Measurements from ENCODE around the gene CREB3L1.
"Not testable (repeated sequence)": the region's sequence is repeated elsewhere in the genome, so short reads cannot be mapped to it uniquely, and the experiment has no call there.

Gene CREB3L1

DNA sequence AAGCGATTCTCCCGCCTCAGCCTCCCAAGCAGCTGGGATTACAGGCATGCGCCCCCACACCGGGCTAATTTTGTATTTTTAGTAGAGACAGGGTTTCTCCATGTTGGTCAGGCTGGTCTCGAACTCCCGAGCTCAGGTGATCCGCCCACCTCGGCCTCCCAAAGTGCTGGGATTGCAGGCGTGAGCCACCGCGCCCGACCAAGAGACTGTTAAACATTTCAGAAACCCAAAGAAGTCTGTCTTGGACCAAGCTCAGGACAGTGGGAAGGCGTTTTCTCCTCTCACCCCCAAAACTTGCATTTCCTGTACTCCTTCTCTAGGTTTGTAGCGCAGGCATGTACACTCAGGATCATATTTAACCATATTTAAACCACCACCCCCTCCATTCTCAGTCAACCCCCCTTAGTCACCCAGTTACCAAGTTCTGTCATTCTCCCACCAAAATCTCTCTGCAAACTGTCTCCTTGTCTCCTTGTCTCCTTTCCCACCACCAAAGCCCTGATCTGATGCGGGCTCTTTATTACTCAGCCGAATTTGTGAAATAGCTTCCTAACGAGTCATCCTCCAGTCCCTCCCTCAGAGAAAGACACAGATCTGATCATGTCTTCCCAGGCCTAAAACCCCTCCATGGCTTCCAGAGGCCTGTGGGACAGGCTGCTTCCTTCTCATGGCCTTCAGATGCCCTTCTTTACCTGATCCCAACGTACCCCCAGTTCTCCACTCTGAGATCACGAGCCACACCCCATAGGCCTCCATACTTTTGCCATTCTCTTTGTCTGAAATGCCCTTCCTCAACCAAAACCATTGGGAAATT is 29.0 kb upstream of the CREB3L1 start:
- no peak for DNase-seq (ENCODE audit: insufficient read length, low spot score)
- no peak for FAIRE-seq

GRCh38 chr11:46249103-46249937 is 28.1 kb upstream of the CREB3L1 start:
- DNase-seq (ENCODE audit: insufficient read length, low spot score) (no peak), FAIRE-seq (no peak)

DNA sequence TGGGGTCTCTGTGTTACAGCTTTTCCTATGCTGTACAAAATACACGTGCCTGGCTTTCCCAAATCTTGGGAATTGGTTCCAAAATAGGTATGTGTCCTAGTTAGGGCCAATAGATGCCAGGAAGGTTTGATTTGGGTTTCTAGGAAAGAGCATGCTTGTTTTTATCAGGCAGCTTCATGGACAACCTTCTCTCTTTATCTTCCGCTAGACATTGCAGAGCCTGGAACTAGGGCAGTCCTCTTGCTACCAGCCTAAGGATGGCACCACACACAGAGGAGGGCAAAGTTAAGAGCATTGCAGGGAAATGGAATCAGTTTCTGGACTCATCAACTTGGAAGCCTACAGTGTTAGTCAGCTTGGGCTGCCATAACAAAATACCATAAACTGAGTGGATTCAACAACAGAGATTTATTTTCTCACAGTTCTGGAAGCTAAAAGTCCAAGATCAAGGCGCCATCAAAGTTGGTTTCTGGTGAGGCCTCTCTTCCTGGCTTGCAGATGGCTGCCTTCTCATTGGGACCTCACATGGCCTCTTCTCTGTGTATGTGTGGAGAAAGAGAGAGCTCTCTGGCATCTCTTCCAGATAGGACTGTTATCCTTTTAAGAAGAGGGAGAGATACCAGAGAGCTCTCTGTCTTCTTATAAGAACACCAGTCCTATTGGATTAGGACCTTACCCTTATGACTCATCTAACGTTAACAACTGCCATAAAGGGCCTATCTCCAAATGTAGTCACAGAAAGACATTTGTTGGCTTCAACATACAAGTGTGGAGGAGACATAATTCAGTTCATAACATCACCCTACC is 27.3 kb upstream of the CREB3L1 start:
- DNase-seq (ENCODE audit: insufficient read length, low spot score), result no peak
- FAIRE-seq, result no peak

- no peak for DNase-seq (ENCODE audit: insufficient read length, low spot score)
- no peak for FAIRE-seq
Measured at GRCh38 chr11:46250745-46251052, 26.8 kb upstream of the CREB3L1 start.

GRCh38 chr11:46251954-46252353 is 25.5 kb upstream of the CREB3L1 start:
- no peak for DNase-seq (ENCODE audit: insufficient read length, low spot score)
- no peak for FAIRE-seq

GRCh38 chr11:46252373-46252914 is 25.0 kb upstream of the CREB3L1 start:
- no peak for DNase-seq (ENCODE audit: insufficient read length, low spot score)
- FAIRE-seq, result no peak

DNA sequence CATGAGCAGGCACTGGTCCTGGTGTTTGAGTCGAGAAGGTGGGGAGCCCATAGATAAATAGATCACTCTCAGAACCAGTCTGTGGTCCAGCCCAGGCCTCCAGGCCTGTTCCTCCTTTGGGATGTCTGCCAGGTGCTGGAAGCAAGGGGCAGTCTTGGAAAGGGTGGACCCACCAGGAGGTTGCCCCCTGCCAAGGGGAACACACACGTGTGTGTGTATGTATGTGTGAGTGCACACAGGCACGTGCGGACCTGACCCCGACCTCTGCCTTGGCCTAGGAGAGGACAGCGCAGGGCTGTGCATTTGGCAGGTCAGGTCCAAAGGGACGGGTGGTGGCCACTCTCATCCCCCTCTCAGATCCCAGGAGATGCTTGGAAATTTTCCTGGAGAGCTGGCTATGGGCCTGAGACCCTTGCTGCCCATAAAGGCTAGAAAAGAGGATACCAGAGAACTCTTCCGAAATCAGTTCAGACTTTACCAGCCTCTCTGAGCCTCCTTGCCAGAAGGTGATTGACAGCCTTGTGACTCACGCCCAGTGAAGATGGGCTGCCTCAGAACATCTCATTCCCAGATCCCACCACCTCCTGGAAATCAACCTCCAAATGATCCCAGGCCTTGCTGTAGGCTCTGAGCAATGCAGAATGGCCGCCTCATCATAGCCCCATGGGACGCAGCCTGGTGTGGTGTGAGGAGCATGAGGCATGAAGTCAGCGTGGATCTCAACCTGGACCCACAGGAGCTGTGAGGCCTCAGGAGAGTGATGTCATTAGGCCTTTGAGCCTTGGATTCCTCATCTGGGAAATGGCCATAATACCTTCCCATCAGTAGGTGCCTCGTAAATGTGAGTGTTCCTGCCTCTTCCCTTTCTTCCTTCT is 24.0 kb upstream of the CREB3L1 start:
- DNase-seq (ENCODE audit: insufficient read length, low spot score) (no peak), FAIRE-seq (no peak)

GRCh38 chr11:46254133-46254491 is 23.4 kb upstream of the CREB3L1 start:
- FAIRE-seq, result no peak
- no peak for DNase-seq (ENCODE audit: insufficient read length, low spot score)

- no peak for FAIRE-seq
- DNase-seq (ENCODE audit: insufficient read length, low spot score), result no peak
Measured at GRCh38 chr11:46256540-46257001, 20.9 kb upstream of the CREB3L1 start.

DNA sequence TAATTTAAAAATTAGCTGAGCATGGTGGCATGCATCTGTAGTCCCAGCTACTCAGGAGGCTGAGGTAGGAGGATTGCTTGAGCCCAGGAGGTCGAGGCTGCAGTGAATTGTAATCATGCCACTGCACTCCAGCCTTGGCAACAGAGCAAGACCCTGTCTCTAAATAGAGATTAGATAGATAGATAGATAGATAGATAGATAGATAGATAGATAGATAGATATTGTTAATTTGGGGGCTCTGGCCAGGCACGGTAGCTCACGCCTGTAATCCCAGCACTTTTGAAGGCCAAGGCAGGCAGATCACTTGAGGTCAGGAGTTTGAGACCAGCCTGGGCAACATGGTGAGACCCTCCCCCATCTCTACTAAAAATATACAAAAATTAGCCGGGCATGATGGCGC is 18.1 kb upstream of the CREB3L1 start:
- DNase-seq (ENCODE audit: insufficient read length, low spot score); FAIRE-seq: not testable (repeated sequence)

GRCh38 chr11:46259971-46260560 is 17.4 kb upstream of the CREB3L1 start:
- DNase-seq (ENCODE audit: insufficient read length, low spot score), result no peak

DNA sequence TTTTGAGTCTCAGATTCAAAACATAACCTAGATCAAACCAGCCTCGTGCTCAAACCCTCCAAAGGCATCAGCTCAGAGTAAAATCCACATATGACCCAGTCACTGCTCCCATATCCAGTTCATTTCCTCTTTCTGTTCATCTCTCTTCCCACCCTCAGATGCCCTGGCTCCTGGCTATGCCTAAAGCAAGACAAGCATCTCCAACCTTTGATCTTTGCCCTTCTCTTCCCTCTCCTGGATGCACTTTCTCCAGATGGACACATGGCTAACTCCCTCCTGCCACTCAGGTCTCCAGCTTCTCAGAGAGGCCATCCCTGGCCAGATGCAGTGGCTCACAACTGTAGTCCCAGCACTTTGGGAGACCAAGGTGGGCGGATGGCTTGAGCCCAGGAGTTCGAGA is 14.3 kb upstream of the CREB3L1 start:
- DNase-seq (ENCODE audit: insufficient read length, low spot score), result no peak
- FAIRE-seq, result no peak

More at GRCh38 chr11:46259971-46260560, 17.4 kb upstream of the CREB3L1 start:
- FAIRE-seq, result no peak

- FAIRE-seq, result no peak
Measured at GRCh38 chr11:46264030-46264429, 13.4 kb upstream of the CREB3L1 start.

GRCh38 chr11:46264976-46265375 is 12.5 kb upstream of the CREB3L1 start:
- no peak for FAIRE-seq

More at GRCh38 chr11:46264030-46264429, 13.4 kb upstream of the CREB3L1 start:
- DNase-seq (ENCODE audit: insufficient read length, low spot score), result no peak

GRCh38 chr11:46265764-46266163 is 11.7 kb upstream of the CREB3L1 start:
- no peak for DNase-seq (ENCODE audit: insufficient read length, low spot score)
- no peak for FAIRE-seq

More at GRCh38 chr11:46264976-46265375, 12.5 kb upstream of the CREB3L1 start:
- no peak for DNase-seq (ENCODE audit: insufficient read length, low spot score)

- DNase-seq (ENCODE audit: insufficient read length, low spot score) (no peak), FAIRE-seq (no peak)
Measured at GRCh38 chr11:46267930-46268329, 9.5 kb upstream of the CREB3L1 start.

DNA sequence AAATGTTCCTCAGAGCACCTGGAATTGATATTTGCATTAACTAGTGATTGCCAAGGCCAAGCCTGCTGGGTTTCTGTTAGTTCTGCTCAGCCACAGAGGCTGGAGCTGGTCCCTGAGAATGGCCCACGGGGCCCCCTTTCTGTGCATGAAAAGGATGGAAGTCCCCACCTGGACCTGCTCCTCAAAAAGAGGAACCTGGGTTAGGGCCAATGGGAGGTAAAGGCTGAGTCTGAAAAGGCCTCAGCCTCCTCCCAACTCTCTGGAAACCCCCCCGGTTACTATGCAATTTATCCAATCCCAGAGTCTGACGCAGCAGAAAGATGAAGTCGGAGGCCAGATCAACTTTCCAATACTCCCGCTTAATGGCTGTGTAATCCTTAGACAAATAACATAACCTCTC is 6.8 kb upstream of the CREB3L1 start:
- DNase-seq (ENCODE audit: insufficient read length, low spot score) (no peak), FAIRE-seq (no peak)

DNA sequence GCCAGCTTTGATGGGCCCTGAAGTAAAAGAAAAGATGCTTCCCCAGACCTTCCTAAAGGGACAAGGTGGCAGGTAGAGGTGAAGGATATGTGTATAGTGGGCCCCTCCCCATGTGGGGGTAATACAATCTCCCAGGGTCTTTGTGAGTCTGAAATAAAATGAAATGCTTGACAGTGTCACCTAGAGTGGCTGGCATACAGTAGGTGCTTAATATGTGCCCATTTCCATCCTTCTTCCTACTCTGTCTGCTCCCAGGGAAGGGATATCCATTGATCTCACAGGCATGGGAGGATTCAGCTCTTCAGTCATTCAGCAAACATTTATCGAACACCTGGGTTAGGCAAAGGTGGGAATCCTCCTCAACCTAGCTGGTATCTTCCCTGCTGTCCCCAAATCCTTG is 6.1 kb upstream of the CREB3L1 start:
- FAIRE-seq, result no peak
- DNase-seq (ENCODE audit: insufficient read length, low spot score), result no peak

Data from GM19239 (cell line).